T-helper 1 cell treated with Interleukin-12 subunit alpha and Interleukin-12 subunit beta and Interleukin-4 antibody, amounts not matched to agents 30 ng/mL and 1 ng/mL, for 36 hours (primary cell): ENCODE data around the gene TENM4. TPM values are rescaled to one million over a fixed set of nuclear protein-coding genes. Genes with fewer than 3 reads are reported as not detected.

Experiments
- intact Hi-C: fragments of 100-400 bp; cut with micrococcal nuclease; formaldehyde crosslinking; loops from one replicate; pipeline ENCODE4 v1.15.1; 2024
- total RNA-seq: library from RNA; stranded (reverse); gene quantifications from 2 replicates; pipeline ENCODE4 v1.2.3, GENCODE V29; 2022

Gene TENM4
- total RNA-seq, 1 donor from 2014 or later = not detected

GRCh38 chr11:79346021-79346420 is 94.8 kb downstream of the TENM4 start:
- intact Hi-C loops = no loop called here

- intact Hi-C loops = no loop called here
Observed at GRCh38 chr11:79344753-79345294, 96.0 kb downstream of the TENM4 start.

- intact Hi-C loops = no loop called here
Observed at GRCh38 chr11:79342686-79343085, 98.1 kb downstream of the TENM4 start.

- intact Hi-C loops = no loop called here
Observed at GRCh38 chr11:79342236-79342635, 98.6 kb downstream of the TENM4 start.

GRCh38 chr11:79340535-79340934 is 100.3 kb downstream of the TENM4 start:
- intact Hi-C loops = no loop called here

- intact Hi-C loops = no loop called here
Observed at GRCh38 chr11:79336797-79337517, 103.9 kb downstream of the TENM4 start.

GRCh38 chr11:79335681-79336080 is 105.1 kb downstream of the TENM4 start:
- intact Hi-C loops = no loop called here

GRCh38 chr11:79333355-79333754 is 107.5 kb downstream of the TENM4 start:
- intact Hi-C loops = no loop called here

GRCh38 chr11:79332017-79332416 is 108.8 kb downstream of the TENM4 start:
- intact Hi-C loops = no loop called here

- intact Hi-C loops = no loop called here
Observed at GRCh38 chr11:79331203-79331901, 109.5 kb downstream of the TENM4 start.

GRCh38 chr11:79330651-79331050 is 110.2 kb downstream of the TENM4 start:
- intact Hi-C loops = no loop called here

GRCh38 chr11:79329561-79329960 is 111.3 kb downstream of the TENM4 start:
- intact Hi-C loops = no loop called here

- intact Hi-C loops = no loop called here
Observed at GRCh38 chr11:79328402-79328801, 112.4 kb downstream of the TENM4 start.

- intact Hi-C loops = no loop called here
Observed at GRCh38 chr11:79325851-79326250, 115.0 kb downstream of the TENM4 start.

GRCh38 chr11:79321263-79321662 is 119.6 kb downstream of the TENM4 start:
- intact Hi-C loops = no loop called here

- intact Hi-C loops = no loop called here
Observed at GRCh38 chr11:79314906-79315689, 125.7 kb downstream of the TENM4 start.

- intact Hi-C loops = no loop called here
Observed at GRCh38 chr11:79313530-79313913, 127.3 kb downstream of the TENM4 start.

GRCh38 chr11:79312617-79313529 is 128.0 kb downstream of the TENM4 start:
- intact Hi-C loops = no loop called here

GRCh38 chr11:79311461-79311860 is 129.4 kb downstream of the TENM4 start:
- intact Hi-C loops = no loop called here

- intact Hi-C loops = no loop called here
Observed at GRCh38 chr11:79309407-79309806, 131.4 kb downstream of the TENM4 start.

GRCh38 chr11:79308429-79308828 is 132.4 kb downstream of the TENM4 start:
- intact Hi-C loops = no loop called here
